ENCODE measurements around the gene CMSS1. TPM values are rescaled to one million over a fixed set of nuclear protein-coding genes. Genes with fewer than 3 reads are reported as not detected.

The CMSS1 gene
- total and polyA plus RNA-seq, 2 of the 13 experiments (the other 11 are each of a cell fraction or from before 2014, with no cell fraction given): 6.4 to 48.7 TPM

- TF ChIP-seq ZNF318 (CRISPR knock-in tag; IDR thresholded peaks at IDR 0.05): no peak
- no peak for TF ChIP-seq TOE1 (CRISPR knock-in tag; IDR thresholded peaks at IDR 0.05)
- no peak for TF ChIP-seq IKZF4 (CRISPR knock-in tag; IDR thresholded peaks at IDR 0.05; ENCODE audit: borderline replicate concordance, low read depth, not compliant biosample characterization)
- TF ChIP-seq ZNF230 (CRISPR knock-in tag; IDR thresholded peaks at IDR 0.05): no peak
- TF ChIP-seq JDP2 (CRISPR knock-in tag; IDR thresholded peaks at IDR 0.05; ENCODE audit: borderline replicate concordance): no peak
- no peak for TF ChIP-seq ZNF75D (CRISPR knock-in tag; IDR thresholded peaks at IDR 0.05; ENCODE audit: borderline replicate concordance)
- no peak for TF ChIP-seq ZNF260 (CRISPR knock-in tag; IDR thresholded peaks at IDR 0.05; ENCODE audit: borderline replicate concordance, low read depth)
- no peak for TF ChIP-seq POLR2AphosphoS2 (IDR thresholded peaks at IDR 0.05; ENCODE audit: low read depth, low read length)
- no peak for TF ChIP-seq HMGXB3 (CRISPR knock-in tag; IDR thresholded peaks at IDR 0.05; ENCODE audit: borderline replicate concordance)
- no peak for TF ChIP-seq CBX5 (CRISPR knock-in tag; IDR thresholded peaks at IDR 0.05; ENCODE audit: borderline replicate concordance)
- no peak for TF ChIP-seq HES4 (CRISPR knock-in tag; IDR thresholded peaks at IDR 0.05; ENCODE audit: borderline replicate concordance)
- no peak for TF ChIP-seq ZNF501 (CRISPR knock-in tag; IDR thresholded peaks at IDR 0.05)
- no peak for TF ChIP-seq ZNF414 (CRISPR knock-in tag; IDR thresholded peaks at IDR 0.05)
- TF ChIP-seq ZNF547 (CRISPR knock-in tag; IDR thresholded peaks at IDR 0.05): no peak
- no peak for TF ChIP-seq NAIF1 (CRISPR knock-in tag; IDR thresholded peaks at IDR 0.05; ENCODE audit: borderline replicate concordance)
- TF ChIP-seq EP300 (IDR thresholded peaks at IDR 0.05; ENCODE audit: low read depth in 2 of 2, low read length in 2 of 2): no peak
- no peak for TF ChIP-seq EP300 (CRISPR knock-in tag; IDR thresholded peaks at IDR 0.05; ENCODE audit: borderline replicate concordance)
These were observed 356.3 kb downstream of the CMSS1 start (continued) for GRCh38 chr3:100173961-100174360.

All from HepG2 (cell line).